ENCODE data around the gene PHF12. TPM values are rescaled to one million over a fixed set of nuclear protein-coding genes. Genes with fewer than 3 reads are reported as not detected.

Gene PHF12
- total and polyA plus RNA-seq, 10 of the 15 experiments (the other 5 are each of a cell fraction or from before 2014, with no cell fraction given): 1.3 to 43.9 (median 19.2) TPM

DNA sequence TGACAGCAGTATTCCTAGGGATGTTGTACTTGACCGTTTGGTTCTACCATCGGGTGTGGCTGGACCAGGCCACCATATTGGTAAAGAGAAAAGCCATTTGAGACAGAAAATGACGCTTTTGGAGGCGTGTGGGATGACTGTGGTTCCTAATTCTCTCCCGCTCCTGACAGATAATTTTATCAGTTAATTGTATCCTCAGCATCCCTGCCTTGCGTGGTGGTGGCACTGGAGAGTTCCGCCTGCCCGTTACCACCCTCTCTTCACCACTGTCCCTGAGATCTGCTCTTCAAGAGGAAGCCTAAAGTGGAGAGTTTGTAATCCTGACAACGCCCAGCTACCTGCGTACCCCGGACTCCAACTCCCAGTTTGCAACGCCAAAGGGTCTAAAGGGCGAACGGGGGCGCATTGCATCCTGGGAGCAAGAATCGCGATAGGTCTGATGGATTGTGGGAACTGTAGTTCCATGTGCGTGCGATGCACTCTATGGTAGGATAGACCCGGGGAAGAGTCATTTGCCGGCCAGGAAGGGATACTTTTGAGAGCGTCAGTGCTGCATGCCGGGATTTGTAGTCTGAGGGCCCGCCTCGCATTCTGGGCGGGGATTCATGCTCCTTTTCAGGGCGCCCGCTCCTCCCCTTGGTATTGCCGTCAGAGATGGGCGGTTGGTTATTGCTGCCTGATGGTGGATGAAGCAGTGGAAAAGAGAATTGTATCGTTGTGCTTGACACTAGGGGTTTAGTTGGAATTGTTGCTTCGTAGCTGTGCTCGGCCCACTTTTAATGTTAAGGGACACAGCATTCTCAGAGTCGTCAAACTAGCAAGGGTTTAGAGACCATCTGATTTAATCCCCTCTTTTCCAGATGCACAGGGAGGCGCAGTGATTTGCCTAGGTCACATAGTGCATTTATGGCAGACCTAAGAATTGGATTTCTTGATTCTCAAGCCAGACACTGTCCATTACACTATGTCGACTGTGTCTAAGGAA is 965 bp upstream of the PHF12 start (continued):
- no peak for TF ChIP-seq RAD21 (IDR thresholded peaks at IDR 0.05; ENCODE audit: insufficient read depth, low read depth, low read length)
- TF ChIP-seq, protein P1, sequence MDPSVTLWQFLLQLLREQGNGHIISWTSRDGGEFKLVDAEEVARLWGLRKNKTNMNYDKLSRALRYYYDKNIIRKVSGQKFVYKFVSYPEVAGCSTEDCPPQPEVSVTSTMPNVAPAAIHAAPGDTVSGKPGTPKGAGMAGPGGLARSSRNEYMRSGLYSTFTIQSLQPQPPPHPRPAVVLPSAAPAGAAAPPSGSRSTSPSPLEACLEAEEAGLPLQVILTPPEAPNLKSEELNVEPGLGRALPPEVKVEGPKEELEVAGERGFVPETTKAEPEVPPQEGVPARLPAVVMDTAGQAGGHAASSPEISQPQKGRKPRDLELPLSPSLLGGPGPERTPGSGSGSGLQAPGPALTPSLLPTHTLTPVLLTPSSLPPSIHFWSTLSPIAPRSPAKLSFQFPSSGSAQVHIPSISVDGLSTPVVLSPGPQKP (IDR thresholded peaks at IDR 0.05; ENCODE audit: low read depth, low read length): 0 out of 2 replicates have a peak, but pooled peaks have one; percentile 66
- peak; percentile 89 for TF ChIP-seq GABPA (IDR thresholded peaks at IDR 0.05; ENCODE audit: low read depth)
- TF ChIP-seq ZBED1 (IDR thresholded peaks at IDR 0.05; ENCODE audit: borderline replicate concordance): peak; percentile 99
- 0 out of 2 replicates have a peak, but pooled peaks have one; percentile 43 for TF ChIP-seq WRNIP1 (IDR thresholded peaks at IDR 0.05; ENCODE audit: borderline replicate concordance, low read depth, low read length)
- peak; percentile 81 for TF ChIP-seq NR2F1 (conservative IDR thresholded peaks at IDR 0.05)
- no peak for TF ChIP-seq ZZZ3 (IDR thresholded peaks at IDR 0.05; ENCODE audit: control insufficient read depth, insufficient read length, low read depth)
- TF ChIP-seq HDGF (IDR thresholded peaks at IDR 0.05): no peak; the same call in 1 of the 2 replicates
- no peak for TF ChIP-seq NRF1 (conservative IDR thresholded peaks at IDR 0.05; ENCODE audit: low read depth, low read length)
- TF ChIP-seq CREM (IDR thresholded peaks at IDR 0.05; ENCODE audit: low read depth): peak; percentile 97
- no peak for TF ChIP-seq ESRRA (IDR thresholded peaks at IDR 0.05; ENCODE audit: low read length)
- TF ChIP-seq, protein P2, sequence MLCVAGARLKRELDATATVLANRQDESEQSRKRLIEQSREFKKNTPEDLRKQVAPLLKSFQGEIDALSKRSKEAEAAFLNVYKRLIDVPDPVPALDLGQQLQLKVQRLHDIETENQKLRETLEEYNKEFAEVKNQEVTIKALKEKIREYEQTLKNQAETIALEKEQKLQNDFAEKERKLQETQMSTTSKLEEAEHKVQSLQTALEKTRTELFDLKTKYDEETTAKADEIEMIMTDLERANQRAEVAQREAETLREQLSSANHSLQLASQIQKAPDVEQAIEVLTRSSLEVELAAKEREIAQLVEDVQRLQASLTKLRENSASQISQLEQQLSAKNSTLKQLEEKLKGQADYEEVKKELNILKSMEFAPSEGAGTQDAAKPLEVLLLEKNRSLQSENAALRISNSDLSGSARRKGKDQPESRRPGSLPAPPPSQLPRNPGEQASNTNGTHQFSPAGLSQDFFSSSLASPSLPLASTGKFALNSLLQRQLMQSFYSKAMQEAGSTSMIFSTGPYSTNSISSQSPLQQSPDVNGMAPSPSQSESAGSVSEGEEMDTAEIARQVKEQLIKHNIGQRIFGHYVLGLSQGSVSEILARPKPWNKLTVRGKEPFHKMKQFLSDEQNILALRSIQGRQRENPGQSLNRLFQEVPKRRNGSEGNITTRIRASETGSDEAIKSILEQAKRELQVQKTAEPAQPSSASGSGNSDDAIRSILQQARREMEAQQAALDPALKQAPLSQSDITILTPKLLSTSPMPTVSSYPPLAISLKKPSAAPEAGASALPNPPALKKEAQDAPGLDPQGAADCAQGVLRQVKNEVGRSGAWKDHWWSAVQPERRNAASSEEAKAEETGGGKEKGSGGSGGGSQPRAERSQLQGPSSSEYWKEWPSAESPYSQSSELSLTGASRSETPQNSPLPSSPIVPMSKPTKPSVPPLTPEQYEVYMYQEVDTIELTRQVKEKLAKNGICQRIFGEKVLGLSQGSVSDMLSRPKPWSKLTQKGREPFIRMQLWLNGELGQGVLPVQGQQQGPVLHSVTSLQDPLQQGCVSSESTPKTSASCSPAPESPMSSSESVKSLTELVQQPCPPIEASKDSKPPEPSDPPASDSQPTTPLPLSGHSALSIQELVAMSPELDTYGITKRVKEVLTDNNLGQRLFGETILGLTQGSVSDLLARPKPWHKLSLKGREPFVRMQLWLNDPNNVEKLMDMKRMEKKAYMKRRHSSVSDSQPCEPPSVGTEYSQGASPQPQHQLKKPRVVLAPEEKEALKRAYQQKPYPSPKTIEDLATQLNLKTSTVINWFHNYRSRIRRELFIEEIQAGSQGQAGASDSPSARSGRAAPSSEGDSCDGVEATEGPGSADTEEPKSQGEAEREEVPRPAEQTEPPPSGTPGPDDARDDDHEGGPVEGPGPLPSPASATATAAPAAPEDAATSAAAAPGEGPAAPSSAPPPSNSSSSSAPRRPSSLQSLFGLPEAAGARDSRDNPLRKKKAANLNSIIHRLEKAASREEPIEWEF (IDR thresholded peaks at IDR 0.05; ENCODE audit: insufficient replicate concordance, low read depth, low read length): no peak
- TF ChIP-seq, protein P3, sequence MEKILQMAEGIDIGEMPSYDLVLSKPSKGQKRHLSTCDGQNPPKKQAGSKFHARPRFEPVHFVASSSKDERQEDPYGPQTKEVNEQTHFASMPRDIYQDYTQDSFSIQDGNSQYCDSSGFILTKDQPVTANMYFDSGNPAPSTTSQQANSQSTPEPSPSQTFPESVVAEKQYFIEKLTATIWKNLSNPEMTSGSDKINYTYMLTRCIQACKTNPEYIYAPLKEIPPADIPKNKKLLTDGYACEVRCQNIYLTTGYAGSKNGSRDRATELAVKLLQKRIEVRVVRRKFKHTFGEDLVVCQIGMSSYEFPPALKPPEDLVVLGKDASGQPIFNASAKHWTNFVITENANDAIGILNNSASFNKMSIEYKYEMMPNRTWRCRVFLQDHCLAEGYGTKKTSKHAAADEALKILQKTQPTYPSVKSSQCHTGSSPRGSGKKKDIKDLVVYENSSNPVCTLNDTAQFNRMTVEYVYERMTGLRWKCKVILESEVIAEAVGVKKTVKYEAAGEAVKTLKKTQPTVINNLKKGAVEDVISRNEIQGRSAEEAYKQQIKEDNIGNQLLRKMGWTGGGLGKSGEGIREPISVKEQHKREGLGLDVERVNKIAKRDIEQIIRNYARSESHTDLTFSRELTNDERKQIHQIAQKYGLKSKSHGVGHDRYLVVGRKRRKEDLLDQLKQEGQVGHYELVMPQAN (conservative IDR thresholded peaks at IDR 0.05): 0 out of 2 replicates have a peak, but pooled peaks have one; percentile 47
- no peak for TF ChIP-seq RAD51 (IDR thresholded peaks at IDR 0.05)
- TF ChIP-seq YBX1 (IDR thresholded peaks at IDR 0.05): no peak
- TF ChIP-seq NBN (IDR thresholded peaks at IDR 0.05): peak; percentile 83
- TF ChIP-seq ZSCAN29 (IDR thresholded peaks at IDR 0.05): no peak
- TF ChIP-seq MTA2 (IDR thresholded peaks at IDR 0.05; ENCODE audit: low read depth): peak; percentile 91
- TF ChIP-seq ETV6 (conservative IDR thresholded peaks at IDR 0.05 in 1 of 2, IDR thresholded peaks at IDR 0.05 in 1 of 2; ENCODE audit: borderline replicate concordance in 1 of 2, low read depth in 1 of 2): no peak
- TF ChIP-seq MXI1 (IDR thresholded peaks at IDR 0.05; ENCODE audit: low read depth, low read length): peak; percentile 89
- no peak; the same call in 1 of the 2 replicates for TF ChIP-seq DPF2 (IDR thresholded peaks at IDR 0.05)

Measured in GM12878 (cell line).